ENCODE results near the gene ANGPTL2. TPM values are rescaled to one million over a fixed set of nuclear protein-coding genes. Genes with fewer than 3 reads are reported as not detected.

Gene ANGPTL2
- total and polyA plus RNA-seq, 4 donors, result 0.93 to 3.2 (median 1.9) TPM

GRCh38 chr9:127056446-127056845, 66.0 kb downstream of the ANGPTL2 start:
- no peak overlapping the region for H3K27ac ChIP-seq (ENCODE audit: low read depth in 1 of 2, low read length in 2 of 2)
- no peak overlapping the region for H3K9ac ChIP-seq (ENCODE audit: low read depth in 1 of 2, low read length in 2 of 2)
- no peak overlapping the region for H3K4me3 ChIP-seq (ENCODE audit: low read depth in 1 of 3, low read length in 3 of 3)
- 93% methylated on average over 3 of the region's 3 CpGs for WGBS
- H3K27me3 ChIP-seq (ENCODE audit: control insufficient read depth in 4 of 4, insufficient read depth in 4 of 4, low read length in 3 of 4), result no peaks in the 10 kb centered on the region
- no peaks in the 10 kb centered on the region for H3K36me3 ChIP-seq (ENCODE audit: control insufficient read depth in 4 of 4, insufficient read depth in 3 of 4, low read depth in 1 of 4, low read length in 3 of 4)
- TF ChIP-seq TAF1 (conservative IDR thresholded peaks at IDR 0.05), result no peak
- TF ChIP-seq FOXA1 (IDR thresholded peaks at IDR 0.05), result no peak
- no peak for TF ChIP-seq REST (IDR thresholded peaks at IDR 0.05)
- TF ChIP-seq SP1 (IDR thresholded peaks at IDR 0.05), result no peak
- TF ChIP-seq YY1 (IDR thresholded peaks at IDR 0.05), result no peak
- TF ChIP-seq NR2F2 (IDR thresholded peaks at IDR 0.05), result no peak
- no peak for TF ChIP-seq MAX (IDR thresholded peaks at IDR 0.05)
- TF ChIP-seq ATF3 (IDR thresholded peaks at IDR 0.05), result no peak
- TF ChIP-seq HNF4A (conservative IDR thresholded peaks at IDR 0.05), result no peak
- TF ChIP-seq HNF4G (IDR thresholded peaks at IDR 0.05), result no peak
- no peak for TF ChIP-seq ZBTB33 (IDR thresholded peaks at IDR 0.05)
- no peak for TF ChIP-seq GABPA (IDR thresholded peaks at IDR 0.05 in 1 of 2, conservative IDR thresholded peaks at IDR 0.05 in 1 of 2)
- no peak for TF ChIP-seq RAD21 (IDR thresholded peaks at IDR 0.05)
- no peak for TF ChIP-seq CTCF (IDR thresholded peaks at IDR 0.05; ENCODE audit: low read depth, low read length, missing input control)
- no peak for DNase-seq (ENCODE audit: low spot score)
- H3K4me1 ChIP-seq (ENCODE audit: control insufficient read depth in 4 of 4, insufficient read depth in 4 of 4, low read length in 3 of 4), result peaks cover 0 to 3% (median 0%) of the 10 kb centered on the region in 4 donors
- H3K9me3 ChIP-seq (ENCODE audit: control insufficient read depth in 4 of 4, low read length in 3 of 4), result no peaks in the 10 kb centered on the region

- H3K27ac ChIP-seq (ENCODE audit: low read depth in 1 of 2, low read length in 2 of 2), result no peak overlapping the region
- no peaks in the 10 kb centered on the region for H3K9me3 ChIP-seq (ENCODE audit: control insufficient read depth in 4 of 4, low read length in 3 of 4)
- H3K27me3 ChIP-seq (ENCODE audit: control insufficient read depth in 4 of 4, insufficient read depth in 4 of 4, low read length in 3 of 4), result no peaks in the 10 kb centered on the region
- H3K9ac ChIP-seq (ENCODE audit: low read depth in 1 of 2, low read length in 2 of 2), result no peak overlapping the region
- TF ChIP-seq JUND (IDR thresholded peaks at IDR 0.05) (no peak), HNF4G (IDR thresholded peaks at IDR 0.05) (no peak), HNF4A (conservative IDR thresholded peaks at IDR 0.05) (no peak), SP1 (IDR thresholded peaks at IDR 0.05) (no peak), MAX (IDR thresholded peaks at IDR 0.05) (no peak), RXRA (IDR thresholded peaks at IDR 0.05) (no peak), ATF3 (IDR thresholded peaks at IDR 0.05) (no peak), REST (IDR thresholded peaks at IDR 0.05) (no peak)
- no peak for DNase-seq (ENCODE audit: low spot score)
- no peak overlapping the region for H3K4me3 ChIP-seq (ENCODE audit: low read depth in 1 of 3, low read length in 3 of 3)
- H3K36me3 ChIP-seq (ENCODE audit: control insufficient read depth in 4 of 4, insufficient read depth in 3 of 4, low read depth in 1 of 4, low read length in 3 of 4), result no peaks in the 10 kb centered on the region
- H3K4me1 ChIP-seq (ENCODE audit: control insufficient read depth in 4 of 4, insufficient read depth in 4 of 4, low read length in 3 of 4), result peaks cover 0 to 3% (median 0%) of the 10 kb centered on the region in 4 donors
These were observed 66.6 kb downstream of the ANGPTL2 start for GRCh38 chr9:127055745-127056402.
